Activated CD4-positive, alpha-beta T cell treated with anti-CD3 and anti-CD28 coated beads for 24 hours (primary cell): ENCODE results near the gene CX3CL1.
A peak's percentile ranks its signal among the peaks of the same experiment; 100 is the strongest.
"Not testable (repeated sequence)": the region's sequence is repeated elsewhere in the genome, so short reads cannot be mapped to it uniquely, and the experiment has no call there.

Experiments
- DNase-seq, 2 donors: peaks; one replicate each; pipeline ENCODE4 v3.0.0-alpha.2; 2020; ENCODE audit warnings: low read depth in 2 of 2

Gene CX3CL1

GRCh38 chr16:57357330-57358085 is 14.8 kb upstream of the CX3CL1 start:
- no peak for DNase-seq

- DNase-seq, result no peak
These were observed 14.2 kb upstream of the CX3CL1 start for GRCh38 chr16:57358086-57358420.

DNA sequence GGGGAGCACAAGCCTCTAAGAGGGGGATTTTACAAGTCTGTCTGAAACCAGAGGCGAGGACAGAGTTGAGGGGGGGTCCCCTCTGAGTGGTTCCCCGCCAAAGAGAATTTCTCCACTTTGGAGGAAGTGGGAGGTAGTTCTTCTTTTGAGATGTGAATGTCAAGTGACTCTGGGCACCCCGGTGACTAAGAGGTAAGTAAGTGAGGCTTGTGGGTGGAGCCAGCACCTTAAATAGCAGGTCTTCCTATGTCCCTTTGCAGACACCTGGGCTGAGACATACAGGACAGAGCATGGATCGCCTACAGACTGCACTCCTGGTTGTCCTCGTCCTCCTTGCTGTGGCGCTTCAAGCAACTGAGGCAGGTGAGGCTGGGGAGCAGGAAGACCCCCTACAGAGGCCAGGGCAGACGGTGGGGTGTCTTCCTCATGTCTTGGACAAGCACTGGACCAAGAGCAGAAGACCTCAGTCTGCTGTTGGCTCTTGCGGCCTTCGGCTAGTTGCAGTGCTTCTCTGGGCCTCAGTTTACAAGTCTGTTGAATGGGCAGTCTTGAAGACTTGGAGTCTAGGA is 13.7 kb upstream of the CX3CL1 start, which contains the start of gene CCL22:
TSS of gene CCL22 (plus strand) at position 257 of the 569 bp plus-strand sequence. CDS start at position 291, 34 bp downstream.
- DNase-seq, result no peak

DNA sequence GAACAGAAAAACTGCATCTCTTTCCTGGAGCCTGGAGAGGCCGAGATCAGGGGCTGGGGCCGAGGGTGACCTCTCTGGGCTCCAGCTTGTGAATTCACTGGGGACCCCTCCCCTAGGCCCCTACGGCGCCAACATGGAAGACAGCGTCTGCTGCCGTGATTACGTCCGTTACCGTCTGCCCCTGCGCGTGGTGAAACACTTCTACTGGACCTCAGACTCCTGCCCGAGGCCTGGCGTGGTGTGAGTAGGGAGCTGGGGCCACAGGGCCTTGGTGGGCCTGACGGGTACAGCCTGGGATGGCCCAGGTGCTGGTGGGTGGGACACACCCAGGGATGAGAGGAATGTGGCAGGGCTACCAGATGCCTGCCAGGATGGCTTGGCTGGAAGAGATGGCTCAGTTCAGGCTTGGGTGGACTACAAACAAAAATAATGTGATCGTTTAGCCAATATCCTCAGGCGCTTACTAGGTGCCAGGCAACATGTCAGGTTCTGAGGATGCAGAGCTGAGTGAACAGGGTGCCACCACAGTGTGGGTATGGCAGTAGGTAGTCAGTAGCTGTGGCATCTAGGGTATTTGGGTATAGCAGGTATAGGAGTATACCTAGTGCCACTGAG is 11.9 kb upstream of the CX3CL1 start:
- no peak for DNase-seq

- DNase-seq, result no peak
These were observed 10.9 kb upstream of the CX3CL1 start for GRCh38 chr16:57361404-57361803.

GRCh38 chr16:57364143-57364542 is 8.1 kb upstream of the CX3CL1 start:
- DNase-seq, result no peak

GRCh38 chr16:57366544-57367040 is 5.7 kb upstream of the CX3CL1 start:
- DNase-seq, result no peak

- DNase-seq, result no peak
These were observed 5.1 kb upstream of the CX3CL1 start for GRCh38 chr16:57367116-57367752.

GRCh38 chr16:57371494-57372371 is 557 bp upstream of the CX3CL1 start:
- no peak for DNase-seq

DNA sequence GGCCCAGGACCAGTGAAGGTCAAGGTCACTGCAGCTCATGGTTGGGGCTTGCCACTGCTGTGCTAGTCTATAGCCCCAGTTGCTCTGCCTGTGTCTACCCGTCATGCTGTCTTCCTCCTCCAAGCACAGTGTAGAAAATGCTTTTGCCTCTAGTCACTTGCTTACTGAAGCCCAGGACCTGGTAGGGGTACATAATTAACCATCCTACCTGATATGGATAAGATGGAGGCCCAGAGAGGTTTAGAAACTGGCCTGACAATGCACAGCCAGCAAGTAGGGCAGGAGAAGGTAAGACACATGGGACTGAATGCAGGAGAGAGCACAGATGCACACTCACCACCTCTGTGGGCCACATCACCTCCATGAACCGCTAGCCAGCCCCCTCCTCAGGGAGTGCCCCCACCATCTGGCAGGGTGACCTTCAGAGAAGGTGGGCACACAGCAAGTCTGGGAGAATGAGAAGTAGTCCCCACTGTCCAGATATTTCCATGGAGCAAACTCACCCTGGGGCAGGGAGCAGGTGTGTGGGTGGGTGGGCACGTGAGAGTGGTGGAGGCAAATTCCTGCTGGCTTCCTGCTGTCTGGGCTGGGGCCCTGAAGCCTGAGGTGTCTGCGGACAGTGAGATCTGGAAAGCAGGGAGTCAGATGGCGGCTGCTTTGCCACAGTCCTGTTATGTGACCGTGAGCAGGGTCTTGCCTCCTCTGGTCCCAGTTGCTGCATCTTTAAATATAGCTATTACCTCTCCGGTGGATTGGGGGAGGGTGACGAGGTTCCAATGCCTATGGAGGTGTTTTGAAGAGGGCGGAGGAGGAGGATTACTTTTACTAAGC is 1.0 kb downstream of the CX3CL1 start:
- no peak for DNase-seq

DNA sequence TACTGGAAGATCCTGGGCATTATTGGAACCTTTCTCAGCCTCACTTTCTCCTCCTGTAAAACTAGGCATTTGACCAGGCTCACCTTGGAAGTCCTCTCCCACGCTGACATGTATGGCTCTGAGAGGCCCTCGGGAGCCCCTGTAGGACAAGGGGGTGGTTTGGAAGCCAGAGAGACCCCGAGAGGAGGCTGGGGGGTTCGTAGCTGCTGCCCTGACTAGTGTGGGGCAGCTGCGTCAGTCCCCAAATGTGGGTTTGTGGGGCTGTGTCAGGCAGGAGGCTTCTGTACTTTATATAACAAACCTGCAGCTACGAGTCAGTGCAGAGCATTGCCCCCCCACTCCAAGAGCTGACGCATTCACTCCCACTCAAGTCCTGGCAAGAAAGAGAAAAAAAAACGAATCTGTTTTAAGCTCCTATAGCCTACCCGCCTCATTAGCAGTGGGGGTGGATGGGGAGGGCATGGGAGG is 1.8 kb downstream of the CX3CL1 start:
- DNase-seq, result no peak

- DNase-seq, result not testable (repeated sequence)
These were observed 2.7 kb downstream of the CX3CL1 start for GRCh38 chr16:57374925-57375465.

DNA sequence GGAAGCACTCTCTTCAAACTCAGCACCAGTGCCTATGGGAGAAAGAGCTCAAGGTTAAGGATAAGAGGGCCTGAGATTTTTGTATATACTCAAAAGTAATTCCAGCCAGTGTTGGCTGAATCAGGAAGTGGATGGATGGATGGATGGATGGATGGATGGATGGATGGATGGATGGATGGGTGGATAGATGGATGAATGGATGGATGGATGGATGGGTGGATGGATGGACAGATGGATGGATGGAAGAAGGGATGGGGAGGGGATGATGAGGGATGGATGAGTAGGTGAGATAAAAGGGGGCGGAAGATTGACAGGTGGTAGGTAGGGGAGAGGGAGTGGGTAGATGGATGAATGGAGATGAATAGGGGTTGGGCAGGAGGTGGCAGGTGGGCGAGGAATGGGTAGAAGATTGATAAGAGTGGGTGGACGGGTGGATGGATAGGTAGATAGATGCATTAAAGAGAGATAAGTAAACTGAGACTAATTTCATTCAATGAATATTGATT is 4.1 kb downstream of the CX3CL1 start:
- DNase-seq, result no peak

- peak in 1 of 2 donors; percentile 10 for DNase-seq
These were observed 5.0 kb downstream of the CX3CL1 start for GRCh38 chr16:57377080-57377841.

GRCh38 chr16:57379579-57379978 is 7.3 kb downstream of the CX3CL1 start:
- no peak for DNase-seq

- no peak for DNase-seq
These were observed 8.6 kb downstream of the CX3CL1 start for GRCh38 chr16:57380671-57381462.

- no peak for DNase-seq
These were observed 9.7 kb downstream of the CX3CL1 start for GRCh38 chr16:57381791-57382534.
